Activated T-cell treated with anti-CD3 and anti-CD28 coated beads for 24 hours (primary cell): ENCODE data around the gene HFM1.
"Not testable (repeated sequence)": the region's sequence is repeated elsewhere in the genome, so short reads cannot be mapped to it uniquely, and the experiment has no call there.

Source experiments
- DNase-seq: peaks from one replicate; pipeline ENCODE4 v3.0.0-alpha.2; 2020; ENCODE audit warnings: low read depth

Gene HFM1

DNA sequence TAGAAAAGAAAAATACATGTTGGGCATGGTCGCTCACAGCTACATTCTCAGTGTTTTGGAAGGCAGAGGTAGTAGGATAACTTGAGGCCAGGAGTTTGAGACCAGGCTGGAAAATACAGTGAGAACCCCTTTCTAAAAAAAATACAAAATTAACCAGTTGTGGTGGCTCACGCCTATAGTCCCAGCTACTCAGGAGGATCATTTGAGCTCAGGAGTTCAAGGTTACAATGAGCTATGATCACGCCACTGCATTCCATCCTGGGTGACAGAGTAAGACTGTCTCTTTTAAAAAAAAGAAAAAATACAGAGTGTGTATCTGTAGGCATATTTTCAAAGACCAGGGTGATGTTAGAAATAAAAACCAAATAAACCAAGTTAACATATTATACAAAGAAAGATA lies 57.8 kb downstream of the HFM1 start:
- DNase-seq: no peak

DNA sequence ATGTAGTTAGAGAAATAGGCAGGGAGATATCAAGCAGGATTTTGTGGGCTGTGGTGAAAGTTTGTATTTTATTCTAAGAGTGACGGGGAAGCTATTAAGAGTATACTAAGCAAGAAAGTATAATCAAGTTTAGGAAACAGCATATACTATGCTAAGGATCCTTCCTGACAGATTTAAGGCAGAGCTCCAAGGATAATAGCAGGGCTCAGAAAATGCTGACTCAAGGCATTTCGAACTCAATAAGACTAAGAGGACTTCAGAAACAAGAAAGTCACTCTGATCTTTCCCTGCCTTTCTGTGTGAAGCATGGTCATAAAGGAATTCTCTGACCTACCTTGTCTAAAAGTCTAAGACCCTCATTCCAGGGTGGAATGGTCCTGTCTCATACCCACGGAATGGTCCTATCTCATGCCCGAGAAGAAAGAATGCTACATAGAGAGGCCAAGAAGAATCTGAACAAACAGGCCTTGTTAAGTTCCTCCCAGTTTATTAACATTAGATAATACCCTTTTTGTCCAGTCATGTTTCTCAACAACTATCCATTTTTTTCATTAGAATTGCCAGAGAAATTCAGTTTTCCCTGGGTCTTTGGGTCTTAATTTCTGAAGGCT lies 59.1 kb downstream of the HFM1 start:
- DNase-seq: no peak

DNA sequence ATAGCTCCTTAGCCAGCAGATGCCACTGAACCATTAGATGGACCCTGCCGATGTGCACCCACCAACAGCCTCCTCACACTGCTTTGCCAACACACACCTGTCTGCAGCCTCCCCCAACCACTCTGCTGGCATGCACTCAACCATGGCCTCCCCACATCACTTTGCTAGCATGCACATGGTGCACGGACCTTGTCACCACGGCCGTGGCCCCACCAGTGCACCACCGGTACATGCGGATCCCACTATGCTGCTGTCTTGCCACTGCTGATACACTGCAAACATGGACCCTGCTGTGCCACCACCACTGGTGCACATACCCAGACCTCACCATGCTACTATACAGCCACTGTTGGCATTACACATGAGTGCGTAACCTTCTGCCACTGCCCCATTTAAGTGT lies 66.1 kb downstream of the HFM1 start:
- no peak for DNase-seq

DNA sequence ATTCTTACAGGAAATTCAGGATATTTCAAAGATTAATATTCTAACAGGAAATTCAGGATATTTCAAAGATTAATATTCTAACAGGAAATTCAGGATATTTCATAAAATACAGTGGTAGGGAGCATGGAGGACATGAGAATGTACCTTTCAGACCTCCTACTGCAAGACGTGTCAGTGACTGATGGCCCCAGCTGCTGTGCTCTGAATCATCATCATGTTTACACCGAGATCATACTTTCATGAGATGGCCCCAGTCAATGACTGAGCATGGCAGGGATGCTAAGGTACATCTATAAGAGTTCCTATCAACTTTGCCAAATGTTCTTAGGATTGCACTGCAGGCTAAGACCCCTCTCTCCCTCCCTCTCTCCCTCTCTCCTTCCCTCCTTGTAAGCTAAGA lies 69.0 kb downstream of the HFM1 start:
- DNase-seq: no peak

DNA sequence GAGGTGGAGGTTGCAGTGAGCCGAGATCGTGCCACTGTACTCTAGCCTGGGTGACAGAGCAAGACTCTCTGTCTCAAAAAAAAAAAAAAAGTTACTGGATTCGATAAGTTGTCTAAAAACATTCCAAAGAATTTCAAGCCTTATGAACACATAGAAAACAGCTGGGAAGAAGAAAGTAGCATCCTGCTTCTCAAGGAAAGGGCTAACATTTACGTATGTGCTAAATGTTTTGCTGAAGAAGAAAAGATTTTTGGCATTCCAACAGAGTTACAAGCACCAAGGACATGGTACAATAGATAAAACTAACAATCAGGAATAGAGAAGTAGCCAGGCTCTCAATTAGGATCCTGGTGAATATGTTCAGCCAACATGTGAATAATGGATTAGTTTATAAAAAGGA lies 69.8 kb downstream of the HFM1 start:
- no peak for DNase-seq

DNA sequence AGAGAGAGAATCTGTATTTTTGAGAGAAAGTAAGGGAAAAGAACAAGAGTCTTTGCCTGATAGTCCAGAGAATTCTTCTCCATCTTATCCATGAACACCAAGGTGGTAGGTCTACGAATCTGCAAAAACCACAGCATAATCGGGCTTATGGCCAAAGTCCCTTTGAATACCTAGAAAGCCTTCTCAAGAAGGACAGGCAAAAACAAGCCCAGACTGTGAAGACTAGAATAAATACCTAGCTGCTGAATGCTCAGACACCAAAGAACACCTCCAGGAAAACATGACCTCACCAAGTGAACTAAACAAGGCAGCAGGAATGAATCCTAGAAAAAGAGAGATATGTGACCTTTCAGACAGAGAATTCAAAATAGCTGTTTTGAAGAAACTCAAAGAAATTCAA lies 79.2 kb downstream of the HFM1 start:
- DNase-seq: no peak

DNA sequence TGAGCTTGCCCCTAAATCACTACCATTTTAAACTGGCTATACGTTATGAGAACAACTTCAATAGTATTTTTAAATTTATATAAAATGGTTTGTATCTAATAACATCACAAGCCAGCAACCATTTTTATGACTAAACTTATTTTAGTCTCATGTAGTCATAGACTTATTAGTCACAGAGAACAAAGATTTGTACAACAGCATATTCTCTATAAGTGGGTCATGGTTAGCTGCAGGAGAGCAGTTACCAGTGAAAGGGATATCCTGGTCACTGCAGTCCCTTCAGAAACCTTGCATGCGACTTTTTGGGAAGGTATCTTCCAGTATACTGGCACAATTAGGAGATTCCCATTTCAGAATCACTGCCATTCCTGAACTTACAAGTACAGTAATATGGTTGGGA lies 90.0 kb downstream of the HFM1 start:
- no peak for DNase-seq

DNA sequence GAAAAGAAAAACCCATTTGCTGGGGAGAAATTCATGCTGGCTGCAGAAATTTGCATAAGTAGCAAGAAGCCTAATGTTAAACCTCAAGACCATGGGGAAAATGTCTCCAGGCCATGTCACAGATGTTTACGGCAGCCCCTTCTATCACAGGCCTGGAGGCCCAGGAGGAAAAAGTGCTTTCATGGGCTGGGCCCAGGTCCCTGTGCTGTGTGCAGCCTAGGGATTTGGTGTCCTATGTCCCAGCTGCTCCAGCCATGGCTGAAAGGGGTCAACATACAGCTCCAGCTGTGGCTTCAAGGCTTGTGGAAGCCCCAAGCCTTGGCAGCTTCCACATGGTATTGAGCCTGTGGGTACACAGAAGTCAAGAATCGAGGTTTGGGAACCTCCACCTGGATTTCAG lies 93.0 kb downstream of the HFM1 start:
- DNase-seq: no peak

DNA sequence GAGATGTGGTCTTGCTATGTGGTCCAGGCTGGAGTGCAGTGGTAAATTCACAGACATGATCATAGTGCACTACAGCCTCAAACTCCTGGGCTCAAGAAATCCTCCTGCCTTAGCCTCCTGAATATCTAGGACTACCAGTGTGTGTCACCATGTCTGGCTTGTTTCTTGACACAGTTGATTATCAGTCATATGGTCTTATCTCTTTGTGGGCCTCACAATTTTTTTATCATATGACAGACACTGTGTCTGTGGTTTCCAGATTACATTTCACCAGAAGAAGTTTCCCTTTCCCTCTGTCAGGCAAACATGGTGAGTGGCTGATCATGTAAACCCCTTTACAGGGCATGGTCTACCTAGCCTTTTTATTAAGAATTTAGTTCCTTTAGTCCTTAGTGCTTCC lies 96.1 kb downstream of the HFM1 start:
- DNase-seq: no peak

DNA sequence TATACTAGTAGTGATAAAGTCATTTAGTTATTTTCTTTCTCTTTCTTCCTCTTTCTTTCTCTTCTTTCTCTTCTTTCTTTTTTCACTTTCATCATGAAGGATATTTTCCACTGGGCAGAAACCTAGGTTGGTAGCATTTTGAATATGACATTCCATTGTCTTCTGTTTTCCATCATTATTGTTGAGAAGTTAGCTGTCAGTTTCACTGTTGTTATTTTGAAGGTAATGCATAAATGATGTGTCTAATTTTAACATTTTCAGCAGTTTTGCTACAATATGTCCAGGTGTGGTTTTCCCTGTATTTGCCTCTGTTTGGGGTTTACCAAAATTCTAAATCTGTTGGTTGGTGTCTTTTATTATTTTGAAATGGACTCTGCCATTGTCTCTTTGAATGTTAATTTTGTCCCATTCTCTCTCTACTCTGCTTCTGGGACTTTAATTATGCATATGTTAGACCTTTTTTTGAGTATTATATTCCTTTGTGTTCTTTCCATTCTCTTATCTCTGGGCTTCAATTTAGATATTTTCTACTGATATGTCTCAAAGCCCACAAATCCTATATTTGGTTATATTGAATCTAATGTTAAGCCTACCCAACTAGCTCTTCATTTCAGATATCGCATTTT lies 96.7 kb downstream of the HFM1 start:
- no peak for DNase-seq

DNA sequence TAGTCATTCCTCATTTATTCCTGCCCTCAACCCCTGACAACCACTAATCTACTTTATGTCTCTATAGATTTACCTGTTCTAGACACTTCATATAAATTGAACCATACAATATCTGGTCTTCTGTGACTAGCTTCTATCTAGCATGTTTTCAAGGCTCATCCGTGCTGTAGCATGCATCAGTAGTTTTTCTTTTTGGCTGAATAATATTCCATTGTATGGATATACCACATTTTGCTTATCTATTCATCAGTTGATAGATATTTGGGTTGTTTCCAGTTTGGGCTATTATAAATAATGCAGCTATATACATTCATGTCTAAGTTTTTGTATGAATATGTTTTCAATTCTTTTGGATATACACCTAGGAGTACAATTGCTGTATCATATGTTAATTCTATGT lies 101.5 kb downstream of the HFM1 start:
- no peak for DNase-seq

DNA sequence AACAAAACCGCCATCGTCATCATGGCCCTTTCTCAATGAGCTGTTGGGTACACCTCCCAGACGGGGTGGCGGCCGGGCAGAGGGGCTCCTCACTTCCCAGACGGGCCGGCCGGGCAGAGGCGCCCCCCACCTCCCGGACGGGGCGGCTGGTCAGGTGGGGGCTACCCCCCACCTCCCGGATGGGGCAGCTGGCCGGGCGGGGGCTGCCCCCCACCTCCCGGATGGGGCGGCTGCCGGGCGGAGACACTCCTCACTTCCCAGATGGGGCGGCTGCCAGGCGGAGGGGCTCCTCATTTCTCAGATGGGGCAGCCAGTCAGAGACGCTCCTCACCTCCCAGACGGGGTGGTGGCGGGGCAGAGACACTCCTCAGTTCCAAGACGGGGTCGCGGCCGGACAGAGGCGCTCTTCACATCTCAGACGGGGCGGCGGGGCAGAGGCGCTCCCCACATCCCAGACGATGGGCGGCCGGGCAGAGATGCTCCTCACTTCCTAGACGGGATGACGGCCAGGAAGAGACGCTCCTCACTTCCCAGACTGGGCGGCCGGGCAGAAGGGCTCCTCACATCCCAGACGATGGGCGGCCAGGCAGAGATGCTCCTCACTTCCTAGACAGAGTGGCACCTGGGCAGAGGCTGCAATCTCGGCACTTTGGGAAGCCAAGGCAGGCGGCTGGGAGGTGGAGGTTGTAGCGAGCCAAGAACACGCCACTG lies 115.6 kb downstream of the HFM1 start:
- not testable (repeated sequence) for DNase-seq

DNA sequence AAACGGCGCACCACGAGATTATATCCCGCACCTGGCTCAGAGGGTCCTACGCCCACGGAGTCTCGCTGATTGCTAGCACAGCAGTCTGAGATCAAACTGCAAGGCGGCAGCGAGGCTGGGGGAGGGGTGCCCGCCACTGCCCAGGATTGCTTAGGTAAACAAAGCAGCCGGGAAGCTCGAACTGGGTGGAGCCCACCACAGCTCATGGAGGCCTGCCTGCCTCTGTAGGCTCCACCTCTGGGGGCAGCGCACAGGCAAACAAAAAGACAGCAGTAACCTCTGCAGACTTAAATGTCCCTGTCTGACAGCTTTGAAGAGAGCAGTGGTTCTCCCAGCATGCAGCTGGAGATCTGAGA lies 117.7 kb downstream of the HFM1 start:
- DNase-seq: not testable (repeated sequence)

DNA sequence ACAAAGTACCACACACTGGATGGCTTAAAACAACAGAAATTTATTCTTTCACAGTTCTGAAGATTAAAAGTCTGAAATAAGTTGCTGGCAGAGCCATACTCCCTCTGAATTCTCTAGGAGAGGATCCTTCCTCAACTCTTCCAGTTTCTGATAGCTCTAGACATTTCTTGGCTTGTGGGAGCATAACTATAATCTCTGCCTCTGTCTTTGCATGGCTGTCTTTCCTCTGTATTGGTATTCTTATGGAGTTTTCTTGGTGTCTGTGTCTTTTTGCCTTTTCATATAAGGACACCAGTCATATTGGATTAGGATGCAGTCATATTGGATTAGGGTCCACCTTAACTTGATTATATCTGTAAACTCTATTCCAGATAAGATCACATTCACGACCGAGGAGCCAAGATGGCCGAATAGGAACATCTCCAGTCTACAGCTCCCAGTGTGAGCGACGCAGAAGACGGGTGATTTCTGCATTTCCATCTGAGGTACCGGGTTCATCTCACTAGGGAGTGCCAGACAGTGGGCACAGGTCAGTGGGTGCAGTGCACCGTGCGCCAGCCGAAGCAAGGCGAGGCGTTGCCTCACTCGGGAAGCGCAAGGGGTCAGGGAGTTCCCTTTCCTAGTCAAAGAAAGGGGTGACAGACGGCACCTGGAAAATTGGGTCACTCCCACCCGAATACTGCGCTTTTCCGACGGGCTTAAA lies 118.2 kb downstream of the HFM1 start:
- DNase-seq: not testable (repeated sequence)

DNA sequence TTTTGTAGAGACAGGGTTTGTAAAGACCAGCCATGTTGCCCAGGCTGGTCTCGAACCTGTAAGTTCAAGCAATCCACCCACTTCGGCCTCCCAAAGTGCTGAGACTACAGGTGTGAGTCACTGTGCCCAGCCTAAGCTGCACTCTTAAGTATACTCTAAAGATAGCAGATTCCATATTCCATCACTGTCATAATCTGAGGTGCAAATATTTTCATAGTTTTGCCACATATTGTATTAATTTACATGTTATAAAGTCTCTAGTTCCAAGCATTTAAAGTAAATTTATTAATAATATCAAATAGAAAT lies 121.3 kb downstream of the HFM1 start:
- DNase-seq: no peak

DNA sequence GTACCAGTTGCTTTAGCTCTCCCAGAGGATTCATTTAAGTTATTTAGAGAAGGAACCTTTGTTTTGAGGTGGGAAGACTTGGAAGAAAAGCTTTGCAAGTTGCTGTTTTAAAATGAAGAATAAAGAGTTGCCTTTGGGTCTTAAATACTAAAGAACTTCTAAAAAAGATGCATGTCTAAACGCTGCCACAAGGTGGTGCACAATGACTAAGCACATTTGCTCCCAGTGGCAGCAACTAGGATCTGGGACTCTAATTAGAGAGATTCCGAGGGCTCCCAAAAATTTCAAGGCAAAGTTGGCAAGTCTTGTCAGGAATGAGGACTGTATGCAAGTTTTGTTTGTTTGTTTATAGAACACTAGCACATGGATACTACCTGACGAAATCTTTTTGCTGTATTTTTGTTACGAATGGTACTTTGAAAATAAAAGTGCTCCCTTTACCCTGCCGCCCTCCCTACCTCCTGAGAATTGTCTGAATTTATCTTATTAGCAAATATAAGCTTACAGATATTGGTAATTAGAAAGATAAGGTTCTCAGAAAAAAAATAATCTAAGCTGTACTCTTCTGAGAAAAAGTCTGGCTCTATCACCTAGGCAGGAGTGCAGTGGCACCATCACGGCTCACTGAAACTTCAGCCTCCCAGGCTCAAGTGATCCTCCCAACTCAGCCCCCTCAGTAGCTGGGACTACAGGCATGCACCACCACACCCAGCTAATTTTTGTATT lies 121.8 kb downstream of the HFM1 start:
- peak; percentile 31 for DNase-seq

DNA sequence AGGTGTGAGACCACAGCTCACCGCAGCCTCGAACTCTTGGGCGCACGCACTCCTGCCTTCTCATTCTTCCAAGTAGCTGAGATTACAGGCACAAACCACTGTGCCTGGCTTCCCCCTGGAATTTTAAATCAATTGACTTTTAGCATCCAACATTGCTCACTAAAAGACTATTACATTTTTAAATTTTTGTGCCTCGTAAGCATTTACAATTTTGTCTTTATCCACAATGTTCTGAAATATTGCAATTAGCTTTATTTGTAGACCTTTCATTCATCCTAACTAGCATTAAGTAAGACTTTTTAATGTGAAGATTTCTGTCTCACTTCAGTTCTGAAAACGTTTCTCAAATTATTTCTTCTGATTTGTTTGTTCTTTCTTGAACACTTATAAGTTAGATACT lies 122.9 kb downstream of the HFM1 start:
- no peak for DNase-seq

DNA sequence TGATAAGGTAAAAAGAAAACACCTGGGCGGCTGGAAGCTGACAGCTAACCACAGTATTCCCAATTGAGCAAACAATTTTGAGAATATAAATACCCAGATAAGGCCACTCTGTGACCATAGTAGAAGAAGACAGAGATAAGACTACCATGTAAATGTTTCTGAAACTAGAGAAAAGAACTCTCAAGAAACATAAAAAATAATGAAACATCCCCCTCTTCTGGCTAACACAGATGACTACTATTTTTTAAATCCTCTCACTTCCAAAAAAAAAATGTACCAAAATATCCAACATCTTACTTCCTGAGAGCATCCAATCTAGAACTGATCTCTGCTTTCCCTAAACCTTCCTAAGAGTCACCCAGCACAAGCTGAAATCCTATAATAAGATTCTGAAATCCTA lies 125.9 kb downstream of the HFM1 start:
- no peak for DNase-seq

DNA sequence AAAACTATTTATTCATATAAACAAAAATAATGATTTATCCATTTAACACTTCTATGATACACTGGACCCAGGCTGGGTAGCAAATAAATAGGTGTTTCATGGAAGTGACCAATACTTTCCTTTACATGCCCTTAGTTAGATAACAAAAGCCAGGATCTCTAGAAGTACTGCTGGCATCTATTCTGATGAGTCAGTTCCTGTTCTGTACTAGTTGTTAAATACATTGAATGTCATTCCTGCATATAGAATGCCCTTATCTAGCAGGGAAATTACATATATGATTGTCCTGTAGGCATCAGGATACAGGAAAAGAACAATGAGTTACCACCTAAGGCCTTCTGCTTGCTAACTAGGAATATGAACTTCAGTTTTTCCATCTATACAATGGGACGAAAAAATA lies 130.8 kb downstream of the HFM1 start:
- DNase-seq: no peak

DNA sequence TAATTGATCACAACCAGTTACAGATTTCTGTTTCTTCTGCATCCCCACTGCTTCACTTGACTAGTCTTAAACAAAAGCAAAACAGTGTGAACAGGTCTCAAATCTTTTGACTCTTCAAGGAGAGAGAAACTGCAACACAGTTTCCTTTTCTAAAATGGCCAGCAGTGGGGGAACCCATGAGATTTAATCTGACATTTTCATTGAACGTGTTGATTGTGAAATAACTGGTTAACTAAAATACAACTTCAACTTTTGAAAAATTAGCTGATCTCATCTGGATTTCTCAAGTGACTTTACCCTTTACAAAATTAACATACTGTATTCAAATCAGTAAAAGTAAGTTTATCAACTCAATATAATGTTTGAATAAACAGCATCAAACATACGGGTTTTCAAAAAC lies 143.0 kb downstream of the HFM1 start:
- no peak for DNase-seq

DNA sequence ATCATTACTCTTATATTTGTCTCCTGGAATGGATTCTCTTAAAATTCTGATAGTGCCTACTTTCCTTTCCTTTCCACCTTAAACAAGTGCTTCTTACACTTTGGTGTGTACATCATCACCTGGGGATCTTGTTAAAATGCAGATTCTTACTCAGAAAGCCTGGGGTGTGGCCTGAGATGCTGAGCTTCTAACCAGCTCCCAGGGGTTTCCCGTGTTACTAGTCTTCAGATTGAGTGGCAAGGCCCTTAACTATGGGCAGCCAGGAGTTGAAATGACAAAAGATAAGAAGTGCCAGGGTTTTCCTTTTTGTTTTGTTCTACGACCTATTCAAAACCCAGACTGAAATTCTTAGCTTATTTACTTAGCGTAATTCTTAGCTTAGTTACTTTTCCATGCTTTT lies 159.2 kb downstream of the HFM1 start:
- DNase-seq: no peak

DNA sequence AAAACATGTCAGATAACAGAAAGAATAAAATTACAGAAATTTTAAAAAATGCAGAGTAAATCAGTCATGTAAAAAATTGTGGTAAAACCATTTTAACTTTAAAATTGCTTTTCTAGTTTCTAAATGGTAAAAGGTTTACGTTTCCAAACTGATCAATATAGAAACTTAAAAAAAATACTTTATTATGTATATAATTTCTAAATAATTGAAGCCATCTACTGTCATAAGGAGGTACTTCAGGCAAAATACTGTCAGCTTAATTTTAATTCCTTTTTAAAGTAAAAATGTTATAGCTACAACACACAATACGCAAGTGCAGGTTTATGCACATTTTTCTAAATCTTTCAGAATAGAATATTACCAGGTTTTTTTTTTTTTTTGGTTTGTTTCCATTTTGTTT lies 159.9 kb downstream of the HFM1 start:
- no peak for DNase-seq

DNA sequence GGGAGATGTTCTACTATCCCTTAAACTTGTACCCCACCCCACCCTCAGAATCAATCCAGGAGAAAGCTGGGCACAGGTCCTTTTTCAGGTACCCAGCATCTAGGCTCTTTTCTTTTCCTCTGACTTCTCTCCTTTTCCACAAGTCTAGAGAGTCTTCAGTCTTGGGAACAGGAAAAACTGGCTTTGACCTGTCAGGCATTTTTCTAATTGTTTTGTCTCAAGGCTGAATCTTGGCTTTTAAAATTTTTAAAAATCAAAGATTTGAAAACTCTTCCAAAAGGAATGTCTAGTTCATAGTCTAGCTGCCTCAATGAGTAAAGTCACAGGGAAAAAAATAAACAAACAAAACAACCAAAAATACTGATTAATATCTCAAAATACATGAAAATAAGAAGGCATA lies 161.5 kb downstream of the HFM1 start:
- DNase-seq: no peak
